Measurements from ENCODE around the gene THBD. TPM values are rescaled to one million over a fixed set of nuclear protein-coding genes. Genes with fewer than 3 reads are reported as not detected.
A peak's percentile ranks its signal among the peaks of the same experiment; 100 is the strongest.

Gene THBD
- polyA plus RNA-seq, 3 donors: 7.4 to 194 (median 30.2) TPM

- Histone ChIP-seq H3K27ac (ENCODE audit: low read depth in 1 of 2, low read length in 2 of 2) (no peak overlapping the region), H3K9me3 (replicated peaks in 1 of 2; ENCODE audit: control insufficient read depth in 1 of 2, insufficient read depth in 1 of 2, low read length in 2 of 2) (no peaks in the 10 kb centered on the region), H3K36me3 (replicated peaks in 1 of 2; ENCODE audit: control insufficient read depth in 1 of 2, insufficient read depth in 2 of 2, low read length in 2 of 2) (no peaks in the 10 kb centered on the region), H3K4me2 (replicated peaks; ENCODE audit: extremely low read depth, low read length, poor library complexity, severe bottlenecking) (no peak overlapping the region), H2AFZ (ENCODE audit: insufficient read depth, low read depth, low read length, poor library complexity, severe bottlenecking) (no peak overlapping the region), H3K79me2 (ENCODE audit: insufficient read depth, low read length) (no peaks in the 10 kb centered on the region), H3K27me3 (ENCODE audit: control insufficient read depth in 2 of 2, insufficient read depth in 2 of 2, low read length in 2 of 2) (no peaks in the 10 kb centered on the region), H3K4me1 (ENCODE audit: control insufficient read depth in 1 of 2, insufficient read depth in 2 of 2, low read length in 2 of 2) (peaks cover 33 to 53% of the 10 kb centered on the region in 2 donors), H3K4me3 (replicated peaks in 1 of 3; ENCODE audit: low read depth in 2 of 3, low read length in 3 of 3) (no peak overlapping the region), H4K20me1 (ENCODE audit: insufficient read depth, low read length) (no peaks in the 10 kb centered on the region), H3K9ac (ENCODE audit: insufficient read depth, low read length, poor library complexity, severe bottlenecking) (no peak overlapping the region)
- intact Hi-C loops (cut with micrococcal nuclease): no loop called here
- H3K27me3 Mint-ChIP-seq (ENCODE audit: low read depth in 3 of 3): peaks cover 1 to 6% (median 4%) of the 10 kb centered on the region in 3 donors
- no peaks in the 10 kb centered on the region for H3K36me3 Mint-ChIP-seq
- no peaks in the 10 kb centered on the region for H3K9me3 Mint-ChIP-seq
- no peak for TF ChIP-seq CTCF (IDR thresholded peaks at IDR 0.05)
- no peak overlapping the region for H3K27ac Mint-ChIP-seq
- H3K4me1 Mint-ChIP-seq: peaks cover 51% of the 10 kb centered on the region
- H3K4me3 Mint-ChIP-seq: no peak overlapping the region
- no peak for DNase-seq
- WGBS (ENCODE audit: insufficient coverage): 100% methylated on average over 3 of the region's 7 CpGs
Measured at GRCh38 chr20:23092861-23093495, 43.5 kb upstream of the THBD start.

- intact Hi-C loops (cut with micrococcal nuclease): no loop called here
- peaks cover 1 to 6% (median 4%) of the 10 kb centered on the region in 3 donors for H3K27me3 Mint-ChIP-seq (ENCODE audit: low read depth in 3 of 3)
- H3K27ac Mint-ChIP-seq: peak overlapping the region in 1 of 7 donors; percentile 46
Measured at GRCh38 chr20:23092384-23092756, 42.9 kb upstream of the THBD start.

More at GRCh38 chr20:23092384-23092756, 42.9 kb upstream of the THBD start:
- TF ChIP-seq CTCF (IDR thresholded peaks at IDR 0.05): no peak
- Histone ChIP-seq H4K20me1 (ENCODE audit: insufficient read depth, low read length) (no peaks in the 10 kb centered on the region), H3K27me3 (ENCODE audit: control insufficient read depth in 2 of 2, insufficient read depth in 2 of 2, low read length in 2 of 2) (no peaks in the 10 kb centered on the region), H3K4me1 (ENCODE audit: control insufficient read depth in 1 of 2, insufficient read depth in 2 of 2, low read length in 2 of 2) (peaks cover 34 to 53% of the 10 kb centered on the region in 2 donors), H3K9me3 (replicated peaks in 1 of 2; ENCODE audit: control insufficient read depth in 1 of 2, insufficient read depth in 1 of 2, low read length in 2 of 2) (no peaks in the 10 kb centered on the region), H2AFZ (ENCODE audit: insufficient read depth, low read depth, low read length, poor library complexity, severe bottlenecking) (no peak overlapping the region), H3K4me2 (replicated peaks; ENCODE audit: extremely low read depth, low read length, poor library complexity, severe bottlenecking) (no peak overlapping the region), H3K4me3 (replicated peaks in 1 of 3; ENCODE audit: low read depth in 2 of 3, low read length in 3 of 3) (no peak overlapping the region), H3K36me3 (replicated peaks in 1 of 2; ENCODE audit: control insufficient read depth in 1 of 2, insufficient read depth in 2 of 2, low read length in 2 of 2) (no peaks in the 10 kb centered on the region), H3K79me2 (ENCODE audit: insufficient read depth, low read length) (no peaks in the 10 kb centered on the region), H3K27ac (ENCODE audit: low read depth in 1 of 2, low read length in 2 of 2) (no peak overlapping the region), H3K9ac (ENCODE audit: insufficient read depth, low read length, poor library complexity, severe bottlenecking) (no peak overlapping the region)
- 100% methylated on average over 1 of the region's 2 CpGs for WGBS (ENCODE audit: insufficient coverage)
- Mint-ChIP-seq H3K36me3 (no peaks in the 10 kb centered on the region), H3K4me1 (peaks cover 52% of the 10 kb centered on the region), H3K9me3 (no peaks in the 10 kb centered on the region), H3K4me3 (no peak overlapping the region)
- DNase-seq: no peak

Measured in CD14-positive monocyte (primary cell).